ENCODE measurements around the gene RAD51AP1.

DNA sequence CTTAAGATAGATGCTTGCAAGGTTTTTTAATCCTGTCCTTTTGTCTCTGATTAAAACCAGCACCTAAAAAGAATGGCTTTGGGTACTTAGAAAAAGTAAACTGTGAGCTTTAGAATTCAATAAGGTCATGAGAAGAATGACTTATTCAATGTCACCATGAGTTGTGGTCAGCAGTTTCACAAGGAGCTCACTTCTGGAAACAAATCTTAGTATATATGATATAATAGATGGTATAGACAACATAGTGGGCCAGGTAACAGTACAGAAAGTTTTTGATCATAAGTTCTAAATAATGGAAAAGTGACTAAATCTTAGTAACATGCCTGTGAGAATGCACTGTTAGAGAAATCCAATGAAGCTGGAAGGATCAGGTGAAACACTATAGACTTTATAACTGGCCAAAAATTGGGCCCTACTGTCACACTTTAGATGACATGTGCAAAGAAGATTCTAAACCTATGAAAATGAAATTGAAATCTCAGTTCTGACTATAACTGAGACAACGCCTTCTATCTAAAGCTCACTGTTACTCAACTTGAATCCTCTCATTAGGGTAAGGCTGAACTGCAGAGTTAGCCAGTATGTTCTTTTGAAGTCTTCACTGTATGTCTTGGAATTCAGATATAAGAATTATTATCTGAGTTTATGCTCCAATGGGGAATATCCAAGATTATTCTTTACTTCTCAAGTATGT, 42.4 kb upstream of the RAD51AP1 start:
- TF ChIP-seq, protein P1, sequence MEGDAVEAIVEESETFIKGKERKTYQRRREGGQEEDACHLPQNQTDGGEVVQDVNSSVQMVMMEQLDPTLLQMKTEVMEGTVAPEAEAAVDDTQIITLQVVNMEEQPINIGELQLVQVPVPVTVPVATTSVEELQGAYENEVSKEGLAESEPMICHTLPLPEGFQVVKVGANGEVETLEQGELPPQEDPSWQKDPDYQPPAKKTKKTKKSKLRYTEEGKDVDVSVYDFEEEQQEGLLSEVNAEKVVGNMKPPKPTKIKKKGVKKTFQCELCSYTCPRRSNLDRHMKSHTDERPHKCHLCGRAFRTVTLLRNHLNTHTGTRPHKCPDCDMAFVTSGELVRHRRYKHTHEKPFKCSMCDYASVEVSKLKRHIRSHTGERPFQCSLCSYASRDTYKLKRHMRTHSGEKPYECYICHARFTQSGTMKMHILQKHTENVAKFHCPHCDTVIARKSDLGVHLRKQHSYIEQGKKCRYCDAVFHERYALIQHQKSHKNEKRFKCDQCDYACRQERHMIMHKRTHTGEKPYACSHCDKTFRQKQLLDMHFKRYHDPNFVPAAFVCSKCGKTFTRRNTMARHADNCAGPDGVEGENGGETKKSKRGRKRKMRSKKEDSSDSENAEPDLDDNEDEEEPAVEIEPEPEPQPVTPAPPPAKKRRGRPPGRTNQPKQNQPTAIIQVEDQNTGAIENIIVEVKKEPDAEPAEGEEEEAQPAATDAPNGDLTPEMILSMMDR (IDR thresholded peaks at IDR 0.05; ENCODE audit: low read length) = no peak
- TF ChIP-seq EZH2 (optimal IDR thresholded peaks at IDR 0.05; ENCODE audit: low read depth, low read length) (no peak), EZH2phosphoT487 (IDR thresholded peaks at IDR 0.05; ENCODE audit: low read length) (no peak)
